Measurements from ENCODE around the gene PRORP.

PRORP gene

GRCh38 chr14:35121887-35122695 lies at the start of gene PRORP, which contains the start of gene PPP2R3C:
Gene PRORP (plus strand): TSS chr14:35122552. CDS start chr14:35123246, 694 bp downstream.
Gene PPP2R3C (minus strand): TSS chr14:35121990. CDS start chr14:35121959, 31 bp downstream.
- peak; percentile 87 to 97 for DNase-seq (ENCODE audit: low read depth in 2 of 2)
- peak within 1 kb of the TSS; percentile 77 to 92 for H3K4me3 ChIP-seq (replicated peaks in 1 of 2; ENCODE audit: low read depth in 2 of 2, low read length in 2 of 2)
- no peak for TF ChIP-seq CTCF (IDR thresholded peaks at IDR 0.05; ENCODE audit: low read depth, low read length)

DNA sequence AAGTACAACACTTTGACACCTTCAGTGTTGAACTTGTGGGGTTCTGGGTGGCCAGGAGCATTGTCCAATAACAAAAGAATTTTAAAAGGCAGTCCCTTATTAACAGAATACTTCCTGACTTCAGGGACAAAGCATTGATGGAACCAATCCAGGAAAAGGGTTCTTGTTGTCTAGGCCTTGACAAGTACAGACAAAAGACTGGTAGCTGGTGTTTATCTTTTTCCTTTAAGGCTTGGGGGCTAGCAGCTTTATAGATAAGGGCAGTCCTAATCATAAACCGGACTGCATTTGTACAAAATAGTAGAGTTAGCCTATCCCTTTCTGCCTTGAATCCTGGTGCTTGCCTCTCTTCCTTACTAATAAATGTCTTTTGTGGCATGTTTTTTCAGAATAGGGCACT lies 48.9 kb upstream of the PRORP start:
- DNase-seq (ENCODE audit: low read depth in 2 of 2), result peak in 1 of 2 donors; percentile 6
- no peak for TF ChIP-seq CTCF (IDR thresholded peaks at IDR 0.05; ENCODE audit: low read depth, low read length)

DNA sequence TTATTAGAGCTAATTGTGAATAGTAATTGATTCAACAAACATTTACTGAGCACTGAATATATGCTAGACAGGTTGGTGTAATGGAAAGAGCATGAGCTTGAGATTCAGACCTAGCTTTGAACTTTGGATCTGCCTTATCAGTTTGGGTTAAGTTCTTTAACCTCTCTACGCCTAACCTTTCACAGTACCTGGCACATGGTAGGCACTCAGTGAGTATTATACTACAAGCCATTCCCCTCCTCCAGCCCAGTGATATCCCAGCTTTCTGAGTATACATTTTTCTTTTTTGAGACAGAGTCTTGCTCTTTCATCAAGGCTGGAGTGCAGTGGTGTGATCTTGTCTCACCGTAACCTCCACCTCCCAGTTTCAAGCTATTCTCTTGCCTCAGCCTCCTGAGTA lies 44.3 kb upstream of the PRORP start:
- no peak for DNase-seq (ENCODE audit: low read depth in 2 of 2)
- TF ChIP-seq CTCF (IDR thresholded peaks at IDR 0.05; ENCODE audit: low read depth, low read length), result no peak

More for the DNA sequence above, 48.9 kb upstream of the PRORP start:
- no peak overlapping the region for H3K4me3 ChIP-seq (replicated peaks in 1 of 2; ENCODE audit: low read depth in 2 of 2, low read length in 2 of 2)

DNA sequence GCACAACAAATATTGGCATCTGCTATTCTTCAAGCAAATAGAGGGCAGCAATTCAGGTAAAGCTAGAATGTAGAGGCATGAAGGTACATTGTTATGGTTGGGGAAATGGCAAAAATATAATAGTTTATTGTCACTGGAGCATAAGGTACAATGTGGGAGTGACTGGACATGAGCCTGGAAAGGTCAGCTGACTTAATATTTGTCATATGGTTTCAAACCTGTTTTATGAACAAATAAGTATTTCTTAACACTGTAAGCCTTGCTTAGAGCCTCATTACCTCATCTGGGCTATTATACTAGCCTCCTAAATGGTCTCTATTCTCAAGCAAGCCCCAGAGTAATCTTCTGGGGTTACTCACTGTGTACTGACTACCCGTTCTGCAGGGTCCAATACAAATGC lies 42.6 kb upstream of the PRORP start:
- DNase-seq (ENCODE audit: low read depth in 2 of 2), result peak in 1 of 2 donors; percentile 10
- no peak for TF ChIP-seq CTCF (IDR thresholded peaks at IDR 0.05; ENCODE audit: low read depth, low read length)
- no peak overlapping the region for H3K4me3 ChIP-seq (replicated peaks in 1 of 2; ENCODE audit: low read depth in 2 of 2, low read length in 2 of 2)

More for the DNA sequence above, 44.3 kb upstream of the PRORP start:
- no peak overlapping the region for H3K4me3 ChIP-seq (replicated peaks in 1 of 2; ENCODE audit: low read depth in 2 of 2, low read length in 2 of 2)

DNA sequence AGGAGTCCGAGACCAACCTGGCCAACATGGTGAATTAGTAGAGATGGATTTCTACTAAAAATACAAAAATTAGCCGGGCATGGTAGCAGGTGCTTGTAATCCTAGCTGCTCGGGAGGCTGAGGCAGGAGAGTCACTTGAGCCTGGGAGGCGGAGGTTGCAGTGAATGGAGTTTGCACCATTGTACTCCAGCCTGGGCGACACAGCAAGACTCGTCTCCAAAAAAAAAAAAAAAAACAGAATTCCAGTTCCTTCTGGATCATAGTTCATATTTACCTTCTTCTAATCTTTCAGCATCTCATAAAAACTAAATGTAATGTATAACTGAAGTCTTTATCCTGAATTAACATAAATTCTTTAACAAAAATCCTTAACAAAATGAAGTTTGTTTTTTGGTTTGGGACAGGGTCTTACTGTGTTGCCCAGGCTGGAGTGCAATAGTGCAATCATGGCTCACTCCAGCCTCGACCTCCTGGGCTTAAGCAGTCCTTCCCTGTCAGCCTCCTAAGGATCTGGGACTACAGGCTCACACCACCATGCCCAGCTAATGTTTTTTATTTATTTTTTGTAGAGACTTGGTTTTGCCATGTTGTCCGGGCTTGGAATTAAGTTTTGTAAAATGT lies 38.7 kb upstream of the PRORP start:
- no peak overlapping the region for H3K4me3 ChIP-seq (replicated peaks in 1 of 2; ENCODE audit: low read depth in 2 of 2, low read length in 2 of 2)
- no peak for TF ChIP-seq CTCF (IDR thresholded peaks at IDR 0.05; ENCODE audit: low read depth, low read length)
- no peak for DNase-seq (ENCODE audit: low read depth in 2 of 2)

DNA sequence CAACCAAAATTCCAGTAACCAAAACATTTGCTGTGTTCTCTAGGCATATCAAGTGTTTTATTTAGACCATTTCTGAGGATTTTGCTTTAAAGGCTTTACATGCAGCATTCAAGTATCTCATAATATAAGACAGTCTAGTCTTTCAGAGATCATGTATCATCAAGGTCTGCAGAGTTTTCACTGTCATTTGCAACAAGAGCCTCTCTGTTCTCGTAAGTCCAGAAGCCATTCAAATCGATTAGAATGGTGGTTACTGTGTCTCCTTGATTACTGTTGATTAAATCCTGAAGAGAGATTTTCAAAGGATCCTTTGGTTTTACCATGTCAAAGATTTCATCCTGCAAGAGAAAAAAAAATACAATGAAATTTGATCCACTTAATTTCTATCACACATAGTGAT lies 36.9 kb upstream of the PRORP start:
- DNase-seq (ENCODE audit: low read depth in 2 of 2), result no peak
- no peak for TF ChIP-seq CTCF (IDR thresholded peaks at IDR 0.05; ENCODE audit: low read depth, low read length)

More for the DNA sequence above, 36.9 kb upstream of the PRORP start:
- no peak overlapping the region for H3K4me3 ChIP-seq (replicated peaks in 1 of 2; ENCODE audit: low read depth in 2 of 2, low read length in 2 of 2)

All from cardiac fibroblast (primary cell).